Transverse colon (tissue), 3 donors: ENCODE data around the gene SNRPA.

ENCODE experiments used
- CTCF ChIP-seq, 5 experiments: fragments of 200-600 bp in 3 of 5; fragments of 450-650 bp in 2 of 5; sonication (generic) in 3 of 5; IDR thresholded peaks; 1 replicate in 2 of 5; 2 replicates in 3 of 5; pipeline ENCODE4 v1.5.1; 2016 to 2017; ENCODE audit warnings: antibody characterized with exemption in 5 of 5, inconsistent platforms in 3 of 5, mild to moderate bottlenecking in 2 of 5, moderate library complexity in 1 of 5
- POLR2A ChIP-seq: fragments of 450-650 bp; IDR thresholded peaks from one replicate; pipeline ENCODE4 v1.6.1; 2016; ENCODE audit warnings: antibody characterized with exemption, mild to moderate bottlenecking, moderate library complexity

GRCh38 chr19:40803170-40803856, 52.3 kb downstream of the SNRPA start:
- peak; percentile 20 for TF ChIP-seq POLR2A
- TF ChIP-seq CTCF (IDR thresholded peaks at IDR 0.05): no peak
